Keratinocyte (primary cell): ENCODE data around the gene EVI5. TPM values are rescaled to one million over a fixed set of nuclear protein-coding genes. Genes with fewer than 3 reads are reported as not detected.

Experiments used
- DNase-seq: peaks from one replicate; pipeline ENCODE4 v3.0.0-alpha.2; 2011; ENCODE audit warnings: low read depth, missing footprints, low spot score
- FAIRE-seq: peaks from 2 replicates; lab custom pipeline; 2011; peaks lifted over from hg19 to GRCh38; lab: Jason Lieb, UNC
- H2AFZ ChIP-seq: 2 replicates; pipeline ENCODE4 v1.6.0; 2012; ENCODE audit warnings: low read length, control low read depth, inconsistent platforms; ENCODE audit not compliant: control insufficient read depth
- H3K27ac ChIP-seq: 2 replicates; pipeline ENCODE4 v1.5.1; 2011; ENCODE audit warnings: low read length; ENCODE audit not compliant: control insufficient read depth, insufficient read depth
- H3K27me3 ChIP-seq: 3 replicates; pipeline ENCODE4 v1.6.0; 2011; ENCODE audit warnings: low read length; ENCODE audit not compliant: control insufficient read depth, insufficient read depth; ENCODE audit errors: extremely low read depth
- H3K36me3 ChIP-seq, 2 experiments: 2 replicates in 1 of 2; 3 replicates in 1 of 2; pipeline ENCODE4 v1.5.1; 2011; ENCODE audit warnings: low read length in 2 of 2, mild to moderate bottlenecking in 1 of 2; ENCODE audit not compliant: control insufficient read depth in 2 of 2, insufficient read depth in 2 of 2; ENCODE audit errors: extremely low read depth in 1 of 2
- H3K4me1 ChIP-seq: 3 replicates; pipeline ENCODE4 v1.5.1; 2011; ENCODE audit warnings: low read length; ENCODE audit not compliant: control insufficient read depth, insufficient read depth; ENCODE audit errors: extremely low read depth
- H3K4me2 ChIP-seq: 3 replicates; pipeline ENCODE4 v1.6.0; 2011; ENCODE audit warnings: low read depth, low read length; ENCODE audit not compliant: control insufficient read depth, insufficient read depth; ENCODE audit errors: extremely low read depth
- H3K4me3 ChIP-seq, 3 experiments: fragments of 200-600 bp in 1 of 3; sonication (generic) in 1 of 3; 2 replicates in 2 of 3; 3 replicates in 1 of 3; pipeline ENCODE4 v1.5.1; 2011 to 2016; ENCODE audit warnings: low read length in 3 of 3, mild to moderate bottlenecking in 3 of 3, control low read depth in 2 of 3, inconsistent platforms in 1 of 3, low read depth in 1 of 3, mixed read lengths in 1 of 3, mixed run types in 1 of 3, moderate library complexity in 1 of 3; ENCODE audit not compliant: control insufficient read depth in 2 of 3, insufficient read depth in 2 of 3; ENCODE audit errors: extremely low read depth in 1 of 3
- H3K79me2 ChIP-seq: 2 replicates; pipeline ENCODE4 v1.6.0; 2012; ENCODE audit warnings: low read length; ENCODE audit not compliant: control insufficient read depth, insufficient read depth
- H3K9ac ChIP-seq: 3 replicates; pipeline ENCODE4 v1.6.0; 2011; ENCODE audit warnings: low read length; ENCODE audit not compliant: control insufficient read depth, insufficient read depth; ENCODE audit errors: extremely low read depth
- H3K9me1 ChIP-seq: 3 replicates; pipeline ENCODE4 v1.6.0; 2011; ENCODE audit warnings: low read length; ENCODE audit not compliant: control insufficient read depth, insufficient read depth; ENCODE audit errors: extremely low read depth
- H3K9me3 ChIP-seq: 2 replicates; pipeline ENCODE4 v1.5.1; 2012; ENCODE audit warnings: low read depth, low read length; ENCODE audit not compliant: control insufficient read depth
- H4K20me1 ChIP-seq: 3 replicates; pipeline ENCODE4 v1.6.0; 2011; ENCODE audit warnings: low read length; ENCODE audit not compliant: control insufficient read depth, insufficient read depth; ENCODE audit errors: extremely low read depth
- CTCF ChIP-seq, 3 experiments: IDR thresholded peaks in 1 of 3; conservative IDR thresholded peaks in 1 of 3; optimal IDR thresholded peaks in 1 of 3; 2 replicates in 2 of 3; 3 replicates in 1 of 3; pipeline versions ENCODE3 to v1.5.1; 2011; ENCODE audit warnings: low read length in 3 of 3, mild to moderate bottlenecking in 3 of 3, moderate library complexity in 2 of 3, control low read depth in 1 of 3, inconsistent platforms in 1 of 3; ENCODE audit not compliant: insufficient read depth in 2 of 3; ENCODE audit errors: extremely low read depth in 1 of 3
- EZH2 ChIP-seq: IDR thresholded peaks from one replicate; pipeline ENCODE4 v1.6.1; 2012; ENCODE audit warnings: inconsistent platforms, mild to moderate bottlenecking, low read length, moderate library complexity
- dilution Hi-C: fragments of 300-500 bp; cut with MboI; formaldehyde crosslinking; loops from one replicate; pipeline ENCODE4 v1.7.0; 2020; ENCODE audit warnings: low sequenced_read_pairs; ENCODE audit not compliant: extremely low pct_ligation_motif_present
- polyA plus RNA-seq, 5 experiments: library from polyadenylated mRNA; depleted of rRNA in 3 of 5; stranded (reverse) in 3 of 5; stranded (forward) in 1 of 5; unstranded in 1 of 5; fragments of >200 nt; gene quantifications; 1 replicate in 1 of 5; 2 replicates in 3 of 5; 3 replicates in 1 of 5; pipeline versions ENCODE4 v1.2.1 to v1.2.3, GENCODE V29; 2011 to 2012; ENCODE audit warnings: missing spikeins in 2 of 5, low read depth in 1 of 5, low replicate concordance in 1 of 5

Gene EVI5
- polyA plus RNA-seq, 1 donor (not counting 4 experiments of a cell fraction or from before 2014, with no cell fraction given): 23.2 TPM

DNA sequence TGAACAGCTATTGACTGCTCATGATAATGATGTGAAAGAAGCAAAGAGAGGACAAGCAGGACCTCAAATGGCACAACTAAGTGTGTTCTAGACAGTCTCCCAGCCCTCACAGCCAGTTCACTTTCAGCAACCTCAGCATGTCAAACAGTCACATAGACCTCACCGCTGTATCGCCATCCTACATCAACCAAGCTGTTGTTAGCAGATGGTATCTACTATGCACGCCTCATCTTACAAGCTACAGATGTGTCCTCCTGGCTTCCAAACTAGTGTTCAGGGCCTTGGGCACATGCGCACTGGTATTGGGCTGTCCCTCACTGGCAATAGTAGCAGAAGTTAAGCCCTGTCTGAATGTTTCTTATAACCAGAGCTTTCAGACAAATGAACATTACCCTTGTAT lies 28.4 kb downstream of the EVI5 start:
- DNase-seq: no peak
- TF ChIP-seq EZH2 (no peak), CTCF (optimal IDR thresholded peaks at IDR 0.05 in 1 of 3, IDR thresholded peaks at IDR 0.05 in 1 of 3, conservative IDR thresholded peaks at IDR 0.05 in 1 of 3; ENCODE audit: extremely low read depth in 1 of 3, insufficient read depth in 2 of 3, low read length in 3 of 3) (no peak)
- H2AFZ ChIP-seq: no peak overlapping the region
- peaks cover 12% of the 10 kb centered on the region for H3K4me1 ChIP-seq
- FAIRE-seq: no peak
- no peaks in the 10 kb centered on the region for H3K9me1 ChIP-seq
- no peak overlapping the region for H3K4me2 ChIP-seq
- H3K27me3 ChIP-seq: no peaks in the 10 kb centered on the region
- dilution Hi-C loops: no loop called here
- no peak overlapping the region for H3K9ac ChIP-seq
- H3K4me3 ChIP-seq: no peak overlapping the region
- H3K36me3 ChIP-seq: peaks cover 0 to 3% of the 10 kb centered on the region in 2 experiments
- peaks cover 2% of the 10 kb centered on the region for H4K20me1 ChIP-seq
- H3K79me2 ChIP-seq: peaks cover 75% of the 10 kb centered on the region
- H3K27ac ChIP-seq: no peak overlapping the region
- peaks cover 2% of the 10 kb centered on the region for H3K9me3 ChIP-seq

GRCh38 chr1:92755541-92756461 lies 29.1 kb downstream of the EVI5 start:
- Histone ChIP-seq H3K9me3 (peaks cover 2% of the 10 kb centered on the region), H3K27ac (no peak overlapping the region), H3K9ac (no peak overlapping the region), H3K9me1 (no peaks in the 10 kb centered on the region), H2AFZ (no peak overlapping the region), H3K4me3 (no peak overlapping the region), H3K79me2 (peaks cover 76% of the 10 kb centered on the region), H3K4me2 (no peak overlapping the region), H3K36me3 (peaks cover 0 to 3% of the 10 kb centered on the region in 2 experiments), H4K20me1 (peaks cover 2% of the 10 kb centered on the region), H3K27me3 (no peaks in the 10 kb centered on the region), H3K4me1 (peaks cover 12% of the 10 kb centered on the region)
- DNase-seq (no peak), FAIRE-seq (no peak)
- TF ChIP-seq CTCF (optimal IDR thresholded peaks at IDR 0.05 in 1 of 3, IDR thresholded peaks at IDR 0.05 in 1 of 3, conservative IDR thresholded peaks at IDR 0.05 in 1 of 3; ENCODE audit: extremely low read depth in 1 of 3, insufficient read depth in 2 of 3, low read length in 3 of 3) (no peak), EZH2 (no peak)
- dilution Hi-C loops: no loop called here
